Measurements from ENCODE around the gene TNFRSF18. TPM values are rescaled to one million over a fixed set of nuclear protein-coding genes. Genes with fewer than 3 reads are reported as not detected.

TNFRSF18 gene
- polyA plus RNA-seq, 3 donors, result 0.20 to 0.80 (median 0.43) TPM

DNA sequence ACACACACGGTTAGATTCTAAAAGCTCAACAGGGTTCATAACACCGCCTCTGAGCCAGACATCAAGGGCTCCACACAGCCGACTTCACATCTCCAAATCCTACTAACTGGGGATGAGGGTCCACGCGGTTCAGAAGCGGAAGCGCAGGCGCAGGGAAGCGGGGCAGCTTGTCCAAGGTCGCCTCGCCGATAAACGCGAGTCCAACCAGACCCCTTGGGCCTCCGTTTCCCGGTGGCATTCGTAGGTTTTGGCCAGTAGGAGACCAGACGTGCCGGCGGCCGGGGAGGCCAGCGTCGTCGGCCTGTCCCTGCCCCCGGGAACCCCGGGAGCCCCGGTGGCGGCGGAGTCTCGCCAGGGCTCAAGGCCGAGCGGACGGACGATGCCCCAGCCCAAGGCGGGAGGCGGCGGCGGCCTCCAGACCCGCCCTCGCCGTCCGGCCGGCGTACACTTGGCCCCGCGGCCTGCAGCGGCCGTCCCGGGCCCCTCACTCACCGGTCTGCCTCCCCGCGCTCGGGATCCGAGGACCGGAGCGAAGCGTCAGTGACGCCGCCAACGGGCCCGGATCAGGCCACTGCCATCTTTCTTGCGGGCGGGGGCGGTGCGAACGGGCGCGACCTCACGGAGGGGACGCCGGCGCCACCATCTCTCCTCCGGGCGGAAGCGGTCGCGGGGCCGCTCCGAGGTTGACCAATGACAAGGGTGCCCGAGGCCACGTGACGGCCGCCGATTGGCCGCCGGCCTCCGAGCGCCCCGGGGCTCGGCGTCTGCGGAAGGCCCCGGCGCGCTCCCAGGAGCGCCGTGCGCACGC is 25.2 kb upstream of the TNFRSF18 start, which contains the start of gene SDF4:
TSS of gene SDF4 (minus strand) at position 602 of the 808 bp plus-strand sequence. CDS start 3,229 bp downstream, outside the sequence.
- peak; percentile 82 to 96 (median 94) for DNase-seq (ENCODE audit: extremely low read depth in 1 of 11, low read depth in 9 of 11, low spot score in 4 of 11)

DNA sequence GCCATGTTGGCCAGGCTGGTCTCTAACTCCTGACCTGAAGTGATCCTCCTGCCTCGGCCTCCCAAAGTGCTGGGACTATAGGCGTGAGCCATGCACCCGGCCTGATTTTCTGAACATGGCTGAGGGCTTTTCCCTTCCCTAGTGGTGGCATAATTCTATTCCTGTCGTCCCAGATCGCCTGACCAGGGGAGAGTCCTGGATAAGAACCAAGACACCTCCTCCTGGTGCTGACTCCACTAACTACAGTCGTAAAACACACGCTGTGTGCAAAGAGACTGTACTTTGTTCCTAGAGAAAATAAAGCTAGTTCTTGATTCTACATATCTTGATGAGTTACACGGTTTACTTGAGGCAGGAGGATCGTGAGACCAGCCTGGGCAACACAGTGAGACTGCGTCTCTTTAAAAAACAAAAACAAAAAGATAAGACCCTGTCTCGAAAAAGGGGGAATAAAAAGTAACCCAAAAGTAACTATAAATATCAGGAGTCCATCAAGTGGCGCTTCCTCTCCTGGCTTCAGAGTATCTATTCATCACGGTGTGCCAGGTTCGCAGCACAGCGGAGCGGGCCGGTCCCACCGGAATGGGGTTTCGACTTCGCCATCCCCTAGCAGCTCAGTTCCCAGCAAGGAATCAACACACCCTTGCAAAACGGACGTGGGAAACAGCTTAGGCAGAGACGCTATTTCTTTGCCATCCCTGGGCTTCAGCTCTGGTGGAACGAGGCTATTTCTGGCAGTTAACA is 24.4 kb upstream of the TNFRSF18 start:
- DNase-seq (ENCODE audit: extremely low read depth in 1 of 11, low read depth in 9 of 11, low spot score in 4 of 11), result no peak

DNA sequence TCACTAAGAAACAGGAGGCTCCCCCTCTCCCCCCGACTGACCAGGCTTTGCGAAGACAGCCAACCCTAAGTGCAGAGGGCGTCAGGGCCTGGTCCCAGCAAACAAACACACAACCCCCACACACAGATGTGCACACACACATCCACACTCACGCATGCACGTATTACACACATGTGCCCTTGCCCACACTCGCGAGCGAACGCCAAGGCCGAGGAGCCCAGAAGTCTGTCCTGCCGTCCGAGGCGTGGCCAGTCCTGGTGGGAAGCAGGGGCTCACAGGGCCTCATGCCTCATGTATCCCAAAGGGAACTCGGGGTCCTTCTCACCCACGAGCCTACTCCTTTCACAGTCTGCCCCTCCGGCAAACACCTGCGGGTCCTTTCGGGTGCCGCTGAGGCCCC is 23.4 kb upstream of the TNFRSF18 start:
- DNase-seq (ENCODE audit: extremely low read depth in 1 of 11, low read depth in 9 of 11, low spot score in 4 of 11), result no peak

DNA sequence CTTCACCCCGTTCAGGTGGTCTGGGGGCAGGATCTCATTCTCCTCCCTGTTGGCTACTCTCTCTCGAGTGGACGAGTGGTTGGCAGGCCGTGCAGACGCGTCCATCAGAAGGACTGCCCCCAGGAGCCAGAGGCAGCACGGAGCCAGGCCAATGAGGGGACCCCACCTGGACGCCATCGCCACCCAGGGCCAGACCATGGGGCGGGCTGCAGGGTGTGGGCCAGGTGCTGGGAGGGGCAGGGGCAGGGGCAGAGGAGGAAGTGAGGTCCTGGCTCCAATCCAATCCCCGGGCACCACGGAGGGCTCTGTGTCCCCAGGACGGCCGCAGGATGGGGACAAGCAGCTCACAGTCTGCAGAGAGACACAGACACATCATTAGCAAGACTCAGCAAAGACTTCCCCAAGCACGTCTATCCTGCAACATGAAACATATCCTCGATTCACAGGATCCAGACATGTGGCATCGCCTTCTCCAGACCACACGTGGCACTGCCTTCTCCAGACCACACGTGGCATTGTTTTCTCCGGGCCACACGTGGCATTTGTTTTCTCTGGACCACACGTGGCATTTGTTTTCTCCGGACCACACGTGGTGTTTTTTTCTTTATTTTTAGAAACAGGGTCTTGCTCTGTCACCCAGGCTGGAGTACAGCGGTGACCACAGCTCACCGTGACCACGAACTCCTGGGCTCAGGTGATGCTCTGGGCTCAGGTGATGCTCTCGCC is 22.4 kb upstream of the TNFRSF18 start:
- no peak for DNase-seq (ENCODE audit: extremely low read depth in 1 of 11, low read depth in 9 of 11, low spot score in 4 of 11)

DNA sequence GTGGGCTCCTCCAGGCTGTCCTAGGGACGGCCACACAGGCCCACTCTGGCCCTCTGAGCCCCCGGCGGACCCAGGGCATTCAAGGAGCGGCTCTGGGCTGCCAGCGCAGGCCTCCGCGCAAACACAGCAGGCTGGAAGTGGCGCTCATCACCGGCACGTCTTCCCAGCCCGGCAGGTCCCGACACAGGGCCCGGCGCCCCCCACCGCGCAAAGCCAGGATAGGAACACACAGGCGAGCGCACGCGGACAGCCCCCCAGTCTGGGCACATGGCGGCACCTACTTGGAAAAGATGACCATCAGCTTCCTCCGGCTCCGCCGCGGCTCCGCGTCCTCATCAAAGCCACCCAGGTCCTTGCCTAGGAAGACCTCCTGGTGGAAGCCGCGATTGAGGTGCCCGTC is 21.8 kb upstream of the TNFRSF18 start:
- DNase-seq (ENCODE audit: extremely low read depth in 1 of 11, low read depth in 9 of 11, low spot score in 4 of 11), result no peak

DNA sequence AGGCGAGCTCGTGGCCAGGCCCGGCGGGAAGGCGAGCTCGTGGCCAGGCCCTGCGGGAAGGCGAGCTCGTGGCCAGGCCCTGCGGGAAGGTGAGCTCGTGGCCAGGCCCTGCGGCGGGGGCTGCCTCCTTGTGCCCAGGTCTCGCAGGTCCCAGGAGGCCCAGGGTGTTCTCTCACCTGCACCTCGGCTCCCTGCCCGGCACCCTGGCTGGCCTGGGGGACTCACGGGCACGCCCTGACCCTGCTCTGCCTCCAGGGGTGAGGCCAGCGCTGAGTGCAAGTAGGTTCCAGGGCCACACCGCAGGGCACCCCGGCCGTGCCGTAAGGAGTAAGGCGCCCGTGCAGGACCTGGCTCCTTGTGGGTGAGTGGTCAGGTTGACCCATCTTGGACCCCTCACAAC is 21.0 kb upstream of the TNFRSF18 start:
- DNase-seq (ENCODE audit: extremely low read depth in 1 of 11, low read depth in 9 of 11, low spot score in 4 of 11), result no peak

DNA sequence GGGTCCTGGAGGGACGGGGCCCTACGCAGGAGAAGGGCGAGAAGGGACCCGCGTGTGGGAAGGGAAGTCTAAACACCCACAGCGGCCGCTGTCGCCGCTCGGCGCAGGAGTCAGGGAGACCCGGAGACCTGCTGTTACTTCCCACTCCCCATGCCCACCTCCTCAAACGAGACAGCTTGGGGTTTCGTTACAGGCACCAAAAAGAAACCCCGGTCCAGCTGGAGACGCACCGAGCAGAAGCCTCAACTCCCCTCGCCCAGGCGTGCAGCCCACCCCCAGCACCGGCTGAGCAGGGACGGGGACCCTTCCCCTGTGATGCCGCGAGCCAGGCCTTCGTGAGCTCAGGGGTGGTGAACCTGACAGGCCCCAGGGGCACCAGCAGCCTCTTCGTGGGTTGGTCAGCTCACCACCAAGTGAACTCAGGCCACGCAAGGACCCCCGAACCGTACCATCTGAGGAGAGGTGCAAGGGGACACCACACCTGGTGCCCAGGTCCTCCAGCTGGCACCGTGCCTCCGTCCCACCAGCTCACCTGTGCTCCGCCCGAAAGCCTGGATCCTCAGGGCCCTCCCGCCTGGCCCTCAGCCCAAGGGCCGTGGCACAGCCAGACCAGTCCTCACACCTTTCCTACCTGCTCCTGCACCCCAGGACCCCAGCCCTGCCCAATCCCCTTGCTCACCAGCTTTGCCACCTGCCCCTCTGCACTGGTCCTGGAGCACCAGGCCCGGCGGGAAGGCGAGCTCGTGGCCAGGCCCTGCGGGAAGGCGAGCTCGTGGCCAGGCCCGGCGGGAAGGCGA is 20.4 kb upstream of the TNFRSF18 start:
- DNase-seq (ENCODE audit: extremely low read depth in 1 of 11, low read depth in 9 of 11, low spot score in 4 of 11), result no peak

DNA sequence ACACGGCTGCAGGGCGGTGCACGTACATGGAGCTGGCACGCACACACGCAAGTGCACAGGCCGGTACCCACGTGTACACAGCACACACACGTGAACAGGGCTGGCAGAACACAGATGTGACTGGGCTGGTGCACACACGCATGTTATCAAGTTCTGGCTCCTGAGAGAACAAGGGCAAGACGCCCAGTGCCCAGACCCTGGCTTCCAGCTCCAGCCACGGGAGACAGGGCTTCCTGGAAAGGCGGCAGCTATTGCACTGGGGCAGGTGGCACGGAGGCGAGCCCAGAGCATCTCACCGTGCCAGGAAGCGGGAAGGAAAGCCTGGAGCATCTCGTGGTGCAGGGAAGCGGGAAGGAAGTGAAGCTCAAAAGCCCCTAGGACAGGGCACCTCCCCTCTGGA is 19.5 kb upstream of the TNFRSF18 start:
- DNase-seq (ENCODE audit: extremely low read depth in 1 of 11, low read depth in 9 of 11, low spot score in 4 of 11), result no peak

DNA sequence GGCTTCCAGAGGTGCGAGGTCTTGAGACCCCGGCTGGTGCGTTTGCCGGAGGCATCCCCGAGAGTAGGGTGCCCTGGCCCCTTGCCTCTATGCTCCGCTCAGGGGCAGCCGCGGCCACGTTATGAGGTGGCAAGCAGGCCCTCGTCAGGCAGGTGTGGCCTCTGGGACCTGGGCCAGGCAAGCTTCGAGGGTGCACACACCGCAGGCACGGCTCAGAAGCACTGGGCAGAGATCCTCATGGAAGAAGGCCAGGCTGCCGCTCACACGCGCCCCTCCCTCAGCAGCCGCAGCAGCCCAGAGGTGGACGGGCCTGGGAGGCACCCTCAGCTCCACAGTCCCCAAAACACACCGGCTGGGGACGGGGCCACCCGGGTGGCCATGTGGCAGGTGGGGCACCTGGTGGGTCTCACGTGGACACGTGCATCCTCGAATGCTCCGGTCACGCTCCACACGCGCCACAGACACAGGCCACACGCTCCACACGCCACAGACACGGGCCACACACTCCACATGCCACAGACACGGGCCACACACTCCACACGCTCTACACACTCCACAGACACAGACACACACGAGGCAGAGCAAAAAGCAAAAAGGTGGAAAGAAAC is 18.9 kb upstream of the TNFRSF18 start:
- DNase-seq (ENCODE audit: extremely low read depth in 1 of 11, low read depth in 9 of 11, low spot score in 4 of 11), result no peak

DNA sequence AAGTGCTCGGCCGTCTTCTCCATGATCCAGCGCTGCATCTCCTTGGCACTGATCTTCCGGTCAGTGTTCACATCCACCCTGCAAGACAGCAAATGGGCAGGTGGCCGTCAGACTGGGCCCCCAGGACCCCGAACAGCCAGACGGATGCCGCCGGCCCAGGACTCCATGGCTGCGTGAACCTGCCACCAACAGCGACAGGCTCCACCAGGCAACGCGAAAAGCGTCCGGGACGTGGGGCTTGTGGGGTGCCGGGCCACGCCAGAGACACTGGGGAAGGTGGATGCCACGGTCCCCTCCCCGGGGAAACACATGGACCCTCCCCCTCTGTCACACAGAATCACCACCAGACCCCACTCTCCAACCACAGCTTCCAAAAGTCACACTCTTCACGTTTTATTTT is 17.5 kb upstream of the TNFRSF18 start:
- DNase-seq (ENCODE audit: extremely low read depth in 1 of 11, low read depth in 9 of 11, low spot score in 4 of 11), result no peak

DNA sequence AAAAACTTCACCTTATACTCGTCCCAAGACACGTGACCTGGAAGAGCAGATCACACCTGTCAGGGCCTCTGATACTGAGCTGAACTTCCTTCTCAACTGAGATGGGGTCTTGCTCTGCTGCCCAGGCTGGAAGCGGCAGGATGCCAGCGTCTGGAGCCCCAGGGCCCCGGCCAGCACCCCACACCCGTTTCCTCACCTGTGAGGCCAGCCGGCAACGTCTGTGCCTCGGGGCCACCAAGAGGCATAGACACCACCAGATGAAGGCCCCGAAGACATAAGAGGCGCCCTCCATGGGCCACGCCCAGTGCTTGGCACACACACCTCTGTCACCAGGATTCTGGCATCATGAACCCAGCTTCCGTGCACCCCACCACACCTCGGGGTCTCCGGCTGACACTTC is 16.9 kb upstream of the TNFRSF18 start:
- DNase-seq (ENCODE audit: extremely low read depth in 1 of 11, low read depth in 9 of 11, low spot score in 4 of 11), result no peak

DNA sequence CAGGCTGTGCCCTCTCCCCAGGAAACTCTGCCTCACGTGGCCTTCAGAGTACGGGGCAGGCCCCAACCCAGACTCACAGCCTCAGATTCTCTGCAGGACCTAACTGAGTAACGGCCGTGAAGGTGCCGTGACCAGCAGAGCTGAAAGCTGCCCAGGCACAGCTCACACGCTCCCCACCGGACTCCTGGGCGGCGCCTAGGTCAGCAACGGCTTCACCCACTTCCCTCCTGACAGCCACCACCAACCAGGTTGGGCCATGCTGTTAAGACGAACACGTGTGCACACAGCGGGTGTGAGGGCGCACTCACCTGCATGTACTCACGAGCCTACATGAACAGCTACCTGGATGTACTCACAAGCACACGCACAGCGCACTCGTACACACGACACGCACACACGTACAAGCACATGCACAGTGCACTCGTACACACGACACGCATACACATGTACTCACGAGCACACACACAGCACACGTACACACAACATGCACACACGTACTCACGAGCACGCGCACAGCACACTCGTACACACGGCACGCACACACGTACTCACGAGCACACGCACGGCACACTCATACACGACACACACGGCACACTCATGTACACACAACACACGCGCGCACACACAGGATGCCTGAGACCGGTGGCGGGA is 16.3 kb upstream of the TNFRSF18 start:
- DNase-seq (ENCODE audit: extremely low read depth in 1 of 11, low read depth in 9 of 11, low spot score in 4 of 11), result no peak

DNA sequence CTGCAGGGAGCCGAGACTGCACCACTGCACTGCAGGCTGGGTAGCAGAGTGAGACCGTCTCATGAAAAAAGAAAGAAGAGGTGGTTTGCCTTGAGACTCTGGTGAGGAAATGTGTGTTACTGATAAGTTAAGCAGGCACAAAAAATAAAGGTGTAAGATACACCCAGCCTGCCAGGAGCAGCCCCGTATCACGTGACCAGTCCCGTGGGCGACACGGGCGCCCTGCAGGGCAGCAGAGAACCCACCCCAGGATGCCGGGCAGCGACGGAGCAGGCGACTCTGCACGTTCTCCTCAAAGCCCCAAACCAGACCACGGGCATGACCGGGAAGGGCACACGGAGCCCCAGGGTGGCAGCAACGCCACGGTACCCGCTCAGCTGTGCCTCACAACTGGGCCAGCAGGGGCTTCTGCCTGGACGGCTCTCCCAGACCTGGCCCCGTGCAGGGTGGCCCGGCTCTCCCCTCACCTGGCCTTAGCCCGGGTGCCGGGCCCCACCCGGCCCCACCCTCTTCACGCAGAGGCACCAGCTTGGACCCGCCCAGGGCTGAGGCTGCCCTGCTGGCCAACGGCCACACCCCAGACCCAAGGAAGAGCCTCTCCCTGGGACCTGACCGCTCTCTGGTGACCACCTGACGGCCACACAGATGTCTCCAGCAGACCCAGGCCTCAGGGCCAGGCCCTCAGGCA is 15.6 kb upstream of the TNFRSF18 start:
- no peak for DNase-seq (ENCODE audit: extremely low read depth in 1 of 11, low read depth in 9 of 11, low spot score in 4 of 11)

DNA sequence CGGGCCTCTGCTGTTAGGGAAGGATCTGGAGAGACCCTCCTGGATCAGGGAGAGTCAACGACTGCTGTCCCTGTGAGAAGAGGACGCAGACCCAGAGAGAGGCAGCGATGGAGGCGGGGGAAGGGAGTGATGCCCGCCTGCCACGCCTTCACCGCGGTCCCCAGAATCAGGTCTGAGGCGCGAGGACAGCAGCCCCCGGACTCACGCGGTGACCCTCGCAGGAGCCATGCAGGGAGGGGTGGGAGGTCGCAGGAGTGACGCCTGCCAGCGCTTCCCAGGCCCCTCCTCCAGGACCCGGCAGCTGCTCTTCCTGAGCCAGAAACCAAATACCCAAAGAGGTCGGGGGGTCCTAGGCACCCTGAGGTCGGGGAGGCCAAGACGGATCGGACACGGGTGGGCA is 13.8 kb upstream of the TNFRSF18 start:
- no peak for DNase-seq (ENCODE audit: extremely low read depth in 1 of 11, low read depth in 9 of 11, low spot score in 4 of 11)

DNA sequence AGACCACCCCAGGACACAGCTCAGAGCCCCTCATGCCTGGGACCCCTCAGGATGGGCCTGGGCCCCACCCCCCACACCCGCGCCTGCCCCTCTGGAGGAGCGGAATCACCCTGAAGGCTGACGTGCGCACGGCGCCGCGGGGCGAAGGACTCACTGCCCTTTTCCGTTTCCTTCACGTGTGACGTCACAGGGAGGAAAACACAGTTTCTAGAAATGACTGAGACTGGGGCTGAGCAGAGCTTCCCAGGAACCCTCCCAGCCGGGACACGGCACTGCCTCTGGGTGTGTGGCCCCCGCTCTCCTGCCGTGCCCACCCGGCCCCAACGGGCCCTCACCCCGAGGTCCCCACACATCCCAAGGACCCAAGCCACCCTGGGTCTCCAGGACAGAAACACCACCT is 12.9 kb upstream of the TNFRSF18 start:
- no peak for DNase-seq (ENCODE audit: extremely low read depth in 1 of 11, low read depth in 9 of 11, low spot score in 4 of 11)

DNA sequence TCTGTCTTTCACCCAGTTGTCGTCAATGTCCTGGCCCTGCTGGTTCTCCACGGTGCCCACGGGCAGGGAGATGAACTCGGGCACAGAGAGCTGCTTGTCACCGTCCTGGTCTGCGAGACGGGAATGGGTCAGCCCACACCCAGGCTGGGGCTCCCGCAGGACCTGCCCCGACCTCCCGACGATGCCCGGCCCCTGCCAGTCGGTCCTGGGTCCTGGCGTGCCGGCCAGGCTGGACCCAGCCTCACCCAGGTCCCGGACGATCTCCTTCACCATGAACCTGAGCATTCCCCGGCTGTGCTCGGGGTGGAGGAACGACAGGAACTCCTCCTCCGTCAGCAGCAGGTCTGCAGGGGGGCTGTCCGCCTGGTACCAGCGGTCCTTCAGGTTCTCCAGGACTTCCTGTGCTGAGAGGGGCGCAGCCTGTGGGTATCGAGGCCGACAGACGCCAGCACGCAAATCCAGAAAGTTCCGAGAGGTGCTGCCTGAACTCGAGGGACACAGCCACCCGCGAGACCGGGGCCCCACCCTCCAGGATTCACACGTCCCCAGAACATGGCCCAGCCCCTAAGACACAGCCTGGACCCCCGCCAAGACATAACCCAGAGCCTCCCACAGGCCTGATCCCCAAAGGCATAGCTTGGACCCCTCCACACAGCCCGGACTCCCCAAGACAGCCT is 12.3 kb upstream of the TNFRSF18 start:
- no peak for DNase-seq (ENCODE audit: extremely low read depth in 1 of 11, low read depth in 9 of 11, low spot score in 4 of 11)

All from renal cortex interstitium (tissue), 11 donors.